Breast epithelium (tissue), 4 donors: ENCODE measurements around the gene SOX8. TPM values are rescaled to one million over a fixed set of nuclear protein-coding genes. Genes with fewer than 3 reads are reported as not detected.

Experiments
- DNase-seq, 2 donors: peaks; one replicate each; pipeline ENCODE4 v3.0.0-alpha.2; 2019; ENCODE audit warnings: low spot score in 2 of 2
- H3K27ac ChIP-seq, 2 donors: fragments of 200-600 bp; sonication (generic) in 1 of 2; one replicate each; pipeline ENCODE4 v1.5.1; 2016 to 2019; ENCODE audit warnings: mild to moderate bottlenecking in 1 of 2
- H3K27me3 ChIP-seq, 2 donors: fragments of 200-600 bp; sonication (generic) in 1 of 2; one replicate each; pipeline versions ENCODE4 v1.5.1 to v1.6.0; 2017 to 2019; ENCODE audit warnings: control low read depth in 1 of 2, mild to moderate bottlenecking in 1 of 2
- H3K36me3 ChIP-seq: fragments of 200-600 bp; one replicate; pipeline ENCODE4 v1.5.1; 2019
- H3K4me1 ChIP-seq, 2 donors: fragments of 200-600 bp; sonication (generic); one replicate each; pipeline ENCODE4 v1.5.1; 2016 to 2019; ENCODE audit warnings: control low read depth in 1 of 2
- H3K4me3 ChIP-seq, 3 donors: fragments of 200-600 bp; sonication (generic); 1 replicate in 2 of 3; 2 replicates in 1 of 3; pipeline ENCODE4 v1.5.1; 2016 to 2019; ENCODE audit warnings: mild to moderate bottlenecking in 3 of 3, moderate library complexity in 2 of 3
- H3K9me3 ChIP-seq, 2 donors: fragments of 200-600 bp; sonication (generic) in 1 of 2; one replicate each; pipeline ENCODE4 v1.5.1; 2016 to 2019; ENCODE audit warnings: control low read depth in 1 of 2
- POLR2A ChIP-seq: fragments of 450-650 bp; IDR thresholded peaks from one replicate; pipeline ENCODE4 v1.6.1; 2016; ENCODE audit warnings: antibody characterized with exemption, mild to moderate bottlenecking, moderate library complexity
- POLR2AphosphoS5 ChIP-seq, 3 donors: sonication (generic); formaldehyde crosslinking; IDR thresholded peaks; one replicate each; pipeline ENCODE4 v1.6.1; 2017; ENCODE audit warnings: antibody characterized with exemption in 3 of 3
- intact Hi-C: fragments of 100-400 bp; cut with DNase I; formaldehyde crosslinking; loops from one replicate; pipeline ENCODE4 v1.15.1; 2023; ENCODE audit warnings: low total_unique reads
- total RNA-seq, 3 donors: library from RNA; depleted of rRNA; stranded (reverse); fragments of >200 nt; gene quantifications; one replicate each; pipeline ENCODE4 v1.1.0, GENCODE V29; 2016
- TF ChIP-seq, protein P1 (sequence below), 3 donors: fragments of 450-650 bp; IDR thresholded peaks; one replicate each; pipeline ENCODE4 v1.5.1; 2016 to 2017; ENCODE audit warnings: antibody characterized with exemption in 3 of 3, mild to moderate bottlenecking in 3 of 3, moderate library complexity in 3 of 3

SOX8 gene
- total RNA-seq, 3 donors from 2014 or later = 0.32 to 6.6 (median 1.3) TPM

DNA sequence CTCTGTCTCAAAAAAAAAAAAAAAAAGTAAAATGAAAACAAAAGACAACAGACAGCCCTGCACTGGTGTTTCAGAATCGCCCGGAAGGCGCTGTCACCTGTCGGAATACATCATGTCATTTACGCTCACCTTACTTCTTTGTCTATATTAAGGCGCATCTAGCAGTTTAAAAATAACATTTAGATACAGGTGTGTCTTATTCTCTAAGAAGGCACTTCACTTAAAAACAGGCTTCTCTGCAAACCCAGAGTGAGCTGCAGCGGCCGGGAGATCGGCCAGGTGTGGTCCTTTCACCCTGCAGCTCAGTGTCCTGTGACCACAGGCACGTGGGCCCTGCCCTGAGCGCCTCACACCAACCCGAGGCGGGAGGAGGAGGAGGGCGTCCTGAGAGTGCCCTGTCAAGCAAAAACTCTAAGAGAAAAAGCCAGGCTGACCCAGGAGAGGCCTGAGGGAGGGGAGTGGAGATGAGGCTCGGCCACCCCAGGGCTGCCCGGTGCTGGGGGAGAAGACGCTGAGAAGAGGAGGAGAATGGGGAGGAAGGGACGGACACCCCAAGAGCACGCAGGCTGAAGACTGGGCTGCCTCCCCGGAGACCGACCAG lies 7.5 kb upstream of the SOX8 start:
- Histone ChIP-seq H3K27ac (peak overlapping the region; percentile 84 to 87), H3K4me1 (peaks cover 5 to 16% of the 10 kb centered on the region in 2 donors)
- intact Hi-C loops = no loop called here

DNA sequence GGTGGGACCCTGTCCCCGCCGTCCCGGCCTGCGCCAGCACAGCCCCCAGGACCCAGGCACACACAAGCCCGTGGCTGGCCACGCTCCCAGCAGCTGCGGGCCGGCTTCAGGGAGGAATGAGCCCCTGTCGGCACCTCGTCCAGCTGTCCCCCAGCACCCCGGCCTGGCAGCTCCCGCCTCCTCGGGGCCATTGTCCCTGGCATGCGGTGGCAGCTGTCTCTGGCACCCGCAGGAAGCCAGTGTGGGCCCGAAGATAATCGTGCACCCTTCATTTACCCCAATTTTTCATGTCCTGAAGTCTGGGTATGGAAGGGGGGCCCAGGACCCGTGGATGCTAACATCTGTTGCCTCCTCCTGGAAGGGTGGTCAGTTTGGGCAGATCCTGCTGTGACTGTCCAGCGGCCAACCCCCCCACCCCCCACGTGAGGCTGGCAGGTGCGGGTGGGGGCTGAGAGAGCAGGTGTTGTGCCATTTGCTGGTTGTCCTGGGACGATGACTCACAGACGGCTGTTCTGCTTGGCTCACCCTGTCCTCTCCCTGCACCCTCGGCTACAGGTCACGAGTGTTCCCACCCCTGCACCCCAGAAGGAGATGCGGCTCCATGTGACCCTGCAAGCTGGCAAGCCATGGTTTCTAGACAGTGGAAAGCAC lies 6.8 kb upstream of the SOX8 start:
- H3K27me3 ChIP-seq = peaks cover 0 to under 1% of the 10 kb centered on the region in 2 donors
- DNase-seq = peak in 1 of 2 donors; percentile 65
- TF ChIP-seq, protein P1, sequence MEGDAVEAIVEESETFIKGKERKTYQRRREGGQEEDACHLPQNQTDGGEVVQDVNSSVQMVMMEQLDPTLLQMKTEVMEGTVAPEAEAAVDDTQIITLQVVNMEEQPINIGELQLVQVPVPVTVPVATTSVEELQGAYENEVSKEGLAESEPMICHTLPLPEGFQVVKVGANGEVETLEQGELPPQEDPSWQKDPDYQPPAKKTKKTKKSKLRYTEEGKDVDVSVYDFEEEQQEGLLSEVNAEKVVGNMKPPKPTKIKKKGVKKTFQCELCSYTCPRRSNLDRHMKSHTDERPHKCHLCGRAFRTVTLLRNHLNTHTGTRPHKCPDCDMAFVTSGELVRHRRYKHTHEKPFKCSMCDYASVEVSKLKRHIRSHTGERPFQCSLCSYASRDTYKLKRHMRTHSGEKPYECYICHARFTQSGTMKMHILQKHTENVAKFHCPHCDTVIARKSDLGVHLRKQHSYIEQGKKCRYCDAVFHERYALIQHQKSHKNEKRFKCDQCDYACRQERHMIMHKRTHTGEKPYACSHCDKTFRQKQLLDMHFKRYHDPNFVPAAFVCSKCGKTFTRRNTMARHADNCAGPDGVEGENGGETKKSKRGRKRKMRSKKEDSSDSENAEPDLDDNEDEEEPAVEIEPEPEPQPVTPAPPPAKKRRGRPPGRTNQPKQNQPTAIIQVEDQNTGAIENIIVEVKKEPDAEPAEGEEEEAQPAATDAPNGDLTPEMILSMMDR (IDR thresholded peaks at IDR 0.05) = no peak
- no peaks in the 10 kb centered on the region for H3K9me3 ChIP-seq
- no peaks in the 10 kb centered on the region for H3K36me3 ChIP-seq
- H3K4me3 ChIP-seq = peak overlapping the region in 1 of 3 donors; percentile 7
- intact Hi-C loops = no loop called here
- peak overlapping the region; percentile 84 to 87 for H3K27ac ChIP-seq
- H3K4me1 ChIP-seq = peaks cover under 1 to 10% of the 10 kb centered on the region in 2 donors

More for the DNA sequence above, 7.5 kb upstream of the SOX8 start:
- DNase-seq = peak in 1 of 2 donors; percentile 63
- no peaks in the 10 kb centered on the region for H3K36me3 ChIP-seq
- no peaks in the 10 kb centered on the region for H3K27me3 ChIP-seq
- H3K9me3 ChIP-seq = no peaks in the 10 kb centered on the region
- peak overlapping the region in 1 of 3 donors; percentile 7 for H3K4me3 ChIP-seq
- TF ChIP-seq, protein P1 (IDR thresholded peaks at IDR 0.05) = no peak
- TF ChIP-seq POLR2AphosphoS5 (IDR thresholded peaks at IDR 0.05) (no peak), POLR2A (no peak)

DNA sequence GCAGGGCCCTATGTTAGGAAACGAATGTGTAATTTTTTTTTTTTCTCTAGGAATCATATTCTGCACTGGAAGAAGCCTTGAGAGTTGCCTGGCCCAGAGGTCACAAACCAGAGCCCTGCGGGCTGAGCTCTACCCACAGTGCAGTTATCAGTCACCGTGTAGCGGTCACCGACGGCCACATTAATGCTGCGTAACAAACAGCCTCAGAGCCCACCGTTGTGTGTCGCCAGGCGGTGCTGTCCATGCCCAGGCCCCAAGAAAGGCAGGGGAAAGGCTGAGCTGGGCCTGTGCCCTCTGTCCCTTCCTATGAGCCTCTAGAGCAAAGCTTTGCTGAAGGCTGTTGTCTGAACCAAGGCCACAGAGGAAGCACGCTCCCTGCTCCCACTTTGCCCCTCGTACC lies 6.3 kb upstream of the SOX8 start:
- H3K27me3 ChIP-seq = peaks cover 0 to 6% of the 10 kb centered on the region in 2 donors
- peaks cover 0 to 10% of the 10 kb centered on the region in 2 donors for H3K4me1 ChIP-seq
- no peak for DNase-seq
- no peak overlapping the region for H3K4me3 ChIP-seq
- intact Hi-C loops = no loop called here
- TF ChIP-seq POLR2AphosphoS5 (IDR thresholded peaks at IDR 0.05) (no peak), POLR2A (no peak)
- no peaks in the 10 kb centered on the region for H3K9me3 ChIP-seq
- H3K27ac ChIP-seq = peak overlapping the region; percentile 76 to 87
- H3K36me3 ChIP-seq = no peaks in the 10 kb centered on the region

DNA sequence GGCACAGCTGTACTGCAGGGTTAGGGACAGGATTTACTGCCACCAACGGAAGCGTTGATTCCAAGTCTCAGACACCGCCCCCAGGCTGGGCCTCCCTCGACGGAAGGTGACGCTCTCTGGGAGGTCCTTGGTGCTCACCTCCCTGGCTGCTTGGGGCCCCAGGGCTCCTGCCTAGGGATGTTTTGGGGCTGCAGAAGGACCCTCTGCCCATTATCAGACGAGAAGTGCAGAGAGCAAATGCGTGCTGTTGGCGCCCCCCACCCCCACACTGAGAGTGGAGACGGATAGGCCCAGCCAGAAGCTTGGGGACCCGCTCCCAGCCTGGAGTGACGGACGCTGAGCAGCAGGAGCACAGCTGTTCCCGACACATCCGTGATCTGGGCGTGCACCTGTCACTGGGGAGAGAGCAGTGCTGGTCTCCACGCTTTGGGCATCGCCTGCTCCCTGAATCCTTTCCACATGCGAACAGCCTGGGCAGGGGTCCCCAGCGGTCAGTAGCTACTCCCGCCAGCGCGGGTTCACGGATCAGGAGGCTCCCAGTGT lies 5.1 kb upstream of the SOX8 start:
- TF ChIP-seq, protein P1 (IDR thresholded peaks at IDR 0.05) = no peak
- TF ChIP-seq POLR2A = no peak
- TF ChIP-seq POLR2AphosphoS5 (IDR thresholded peaks at IDR 0.05) = no peak
- intact Hi-C loops = no loop called here
- DNase-seq = no peak
- H3K36me3 ChIP-seq = no peaks in the 10 kb centered on the region
- H3K27me3 ChIP-seq = peaks cover 0 to 10% of the 10 kb centered on the region in 2 donors
- peaks cover 5 to 15% of the 10 kb centered on the region in 2 donors for H3K4me1 ChIP-seq
- peak overlapping the region; percentile 76 to 87 for H3K27ac ChIP-seq
- no peaks in the 10 kb centered on the region for H3K9me3 ChIP-seq
- no peak overlapping the region for H3K4me3 ChIP-seq

DNA sequence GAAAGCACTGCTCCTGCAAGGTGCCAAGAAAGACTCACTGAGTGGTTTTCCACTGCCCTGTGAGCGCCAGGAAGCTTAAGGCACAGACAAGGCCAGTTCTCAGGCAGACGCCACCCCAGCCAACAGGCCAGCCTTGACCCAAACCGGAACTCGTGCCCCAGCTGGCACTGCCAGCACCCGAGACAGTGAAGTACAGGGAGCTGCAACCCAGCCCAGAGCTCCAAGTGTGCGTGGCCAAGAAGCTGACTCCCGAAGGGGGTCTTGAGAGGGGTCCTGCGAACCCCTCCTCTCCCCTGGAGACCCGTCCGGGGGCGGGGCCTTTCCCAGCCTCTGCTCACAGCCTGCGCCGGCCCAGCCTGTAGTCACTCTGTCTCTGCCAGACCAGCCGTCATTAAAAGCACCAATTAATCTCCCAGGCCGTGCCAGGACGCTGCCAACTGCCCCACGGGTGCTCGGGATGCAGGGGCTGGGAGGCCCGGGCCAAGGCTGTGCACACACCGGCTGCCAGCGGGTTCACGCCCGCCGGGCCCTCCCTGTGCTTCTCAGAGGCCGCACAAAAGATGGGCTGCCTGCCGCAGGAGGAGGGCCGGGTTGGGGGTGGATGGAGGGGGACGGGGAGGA lies 4.4 kb upstream of the SOX8 start:
- H3K36me3 ChIP-seq = no peaks in the 10 kb centered on the region
- H3K4me3 ChIP-seq = no peak overlapping the region
- H3K4me1 ChIP-seq = peaks cover 9 to 15% of the 10 kb centered on the region in 2 donors
- H3K9me3 ChIP-seq = no peaks in the 10 kb centered on the region
- peaks cover 0 to 12% of the 10 kb centered on the region in 2 donors for H3K27me3 ChIP-seq
- intact Hi-C loops = no loop called here
- no peak for DNase-seq
- TF ChIP-seq, protein P1 (IDR thresholded peaks at IDR 0.05) = no peak
- TF ChIP-seq POLR2A = no peak
- TF ChIP-seq POLR2AphosphoS5 (IDR thresholded peaks at IDR 0.05) = no peak
- H3K27ac ChIP-seq = peak overlapping the region; percentile 76 to 87
